KMS-11 (cell line): ENCODE data around the gene TTBK2.
"Not testable (repeated sequence)": the region's sequence is repeated elsewhere in the genome, so short reads cannot be mapped to it uniquely, and the experiment has no call there.

Experiments
- H2AFZ ChIP-seq: fragments of 200-600 bp; sonication (generic); 2 replicates; pipeline ENCODE4 v1.6.1; 2016; ENCODE audit warnings: antibody characterized with exemption, mixed run types, low read depth
- H3K27ac ChIP-seq: fragments of 200-600 bp; sonication (generic); 2 replicates; pipeline ENCODE4 v1.6.1; 2016; ENCODE audit warnings: mild to moderate bottlenecking, mixed run types
- H3K27me3 ChIP-seq: fragments of 200-600 bp; sonication (generic); 2 replicates; pipeline ENCODE4 v1.6.1; 2017; ENCODE audit warnings: mild to moderate bottlenecking, low read depth, mixed run types, moderate library complexity; ENCODE audit not compliant: insufficient read depth
- H3K36me3 ChIP-seq: fragments of 200-600 bp; sonication (generic); 2 replicates; pipeline ENCODE4 v1.6.1; 2017; ENCODE audit warnings: mild to moderate bottlenecking, mixed run types; ENCODE audit not compliant: insufficient read depth
- H3K4me1 ChIP-seq: fragments of 200-600 bp; sonication (generic); 2 replicates; pipeline ENCODE4 v1.6.1; 2016; ENCODE audit warnings: mild to moderate bottlenecking, low read depth, mixed run types; ENCODE audit not compliant: poor library complexity, severe bottlenecking
- H3K4me2 ChIP-seq: fragments of 200-600 bp; sonication (generic); 2 replicates; pipeline ENCODE4 v1.7.0; 2016; ENCODE audit warnings: mild to moderate bottlenecking, mixed run types
- H3K4me3 ChIP-seq: fragments of 200-600 bp; sonication (generic); IDR thresholded peaks from 2 replicates; pipeline ENCODE4 v1.6.1; 2017; ENCODE audit warnings: low read depth, low read length, mixed read lengths; ENCODE audit not compliant: insufficient read depth
- H3K79me2 ChIP-seq: fragments of 200-600 bp; sonication (generic); 2 replicates; pipeline ENCODE4 v1.6.1; 2016; ENCODE audit warnings: low read depth, mixed run types; ENCODE audit not compliant: insufficient read depth
- H3K9ac ChIP-seq: fragments of 200-600 bp; sonication (generic); 2 replicates; pipeline ENCODE4 v1.6.1; 2016; ENCODE audit warnings: mild to moderate bottlenecking, mixed run types
- H4K20me1 ChIP-seq: fragments of 200-600 bp; sonication (generic); 2 replicates; pipeline ENCODE4 v1.6.1; 2016; ENCODE audit warnings: mild to moderate bottlenecking, mixed run types; ENCODE audit not compliant: insufficient read depth
- TF ChIP-seq, protein P1 (sequence below): fragments of 200-600 bp; sonication (generic); conservative IDR thresholded peaks from 2 replicates; pipeline ENCODE4 v1.6.1; 2017; ENCODE audit warnings: low read depth, mild to moderate bottlenecking, antibody characterized with exemption, low read length, moderate library complexity, mixed read lengths

The TTBK2 gene

GRCh38 chr15:42772144-42772543 is 148.4 kb downstream of the TTBK2 start:
- H4K20me1 ChIP-seq: no peaks in the 10 kb centered on the region
- no peaks in the 10 kb centered on the region for H3K4me1 ChIP-seq
- H3K4me2 ChIP-seq: no peak overlapping the region
- H3K9ac ChIP-seq: no peak overlapping the region
- no peak overlapping the region for H3K4me3 ChIP-seq
- no peaks in the 10 kb centered on the region for H3K79me2 ChIP-seq
- no peak overlapping the region for H3K27ac ChIP-seq
- no peak overlapping the region for H2AFZ ChIP-seq
- TF ChIP-seq, protein P1, sequence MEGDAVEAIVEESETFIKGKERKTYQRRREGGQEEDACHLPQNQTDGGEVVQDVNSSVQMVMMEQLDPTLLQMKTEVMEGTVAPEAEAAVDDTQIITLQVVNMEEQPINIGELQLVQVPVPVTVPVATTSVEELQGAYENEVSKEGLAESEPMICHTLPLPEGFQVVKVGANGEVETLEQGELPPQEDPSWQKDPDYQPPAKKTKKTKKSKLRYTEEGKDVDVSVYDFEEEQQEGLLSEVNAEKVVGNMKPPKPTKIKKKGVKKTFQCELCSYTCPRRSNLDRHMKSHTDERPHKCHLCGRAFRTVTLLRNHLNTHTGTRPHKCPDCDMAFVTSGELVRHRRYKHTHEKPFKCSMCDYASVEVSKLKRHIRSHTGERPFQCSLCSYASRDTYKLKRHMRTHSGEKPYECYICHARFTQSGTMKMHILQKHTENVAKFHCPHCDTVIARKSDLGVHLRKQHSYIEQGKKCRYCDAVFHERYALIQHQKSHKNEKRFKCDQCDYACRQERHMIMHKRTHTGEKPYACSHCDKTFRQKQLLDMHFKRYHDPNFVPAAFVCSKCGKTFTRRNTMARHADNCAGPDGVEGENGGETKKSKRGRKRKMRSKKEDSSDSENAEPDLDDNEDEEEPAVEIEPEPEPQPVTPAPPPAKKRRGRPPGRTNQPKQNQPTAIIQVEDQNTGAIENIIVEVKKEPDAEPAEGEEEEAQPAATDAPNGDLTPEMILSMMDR: no peak
- no peaks in the 10 kb centered on the region for H3K27me3 ChIP-seq
- H3K36me3 ChIP-seq: no peaks in the 10 kb centered on the region

DNA sequence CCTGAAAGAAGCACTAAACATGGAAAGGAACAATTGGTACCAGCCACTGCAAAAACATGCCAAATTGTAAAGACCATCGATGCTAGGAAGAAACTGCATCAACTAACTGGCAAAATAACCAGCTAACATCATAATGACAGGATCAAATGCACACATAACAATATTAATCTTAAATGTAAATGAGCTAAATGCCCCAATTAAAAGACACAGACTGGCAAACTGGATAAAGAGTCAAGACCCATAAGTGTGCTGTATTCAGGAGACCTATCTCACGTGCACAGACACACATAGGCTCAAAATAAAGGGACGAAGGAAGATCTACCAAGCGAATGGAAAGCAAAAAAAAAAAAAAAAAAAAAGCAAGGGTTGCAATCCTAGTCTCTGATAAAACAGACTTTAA is 154.5 kb downstream of the TTBK2 start:
- H3K79me2 ChIP-seq, H3K27me3 ChIP-seq, H4K20me1 ChIP-seq, H2AFZ ChIP-seq, H3K9ac ChIP-seq, H3K27ac ChIP-seq, H3K36me3 ChIP-seq, H3K4me3 ChIP-seq, H3K4me2 ChIP-seq, H3K4me1 ChIP-seq: not testable (repeated sequence)

DNA sequence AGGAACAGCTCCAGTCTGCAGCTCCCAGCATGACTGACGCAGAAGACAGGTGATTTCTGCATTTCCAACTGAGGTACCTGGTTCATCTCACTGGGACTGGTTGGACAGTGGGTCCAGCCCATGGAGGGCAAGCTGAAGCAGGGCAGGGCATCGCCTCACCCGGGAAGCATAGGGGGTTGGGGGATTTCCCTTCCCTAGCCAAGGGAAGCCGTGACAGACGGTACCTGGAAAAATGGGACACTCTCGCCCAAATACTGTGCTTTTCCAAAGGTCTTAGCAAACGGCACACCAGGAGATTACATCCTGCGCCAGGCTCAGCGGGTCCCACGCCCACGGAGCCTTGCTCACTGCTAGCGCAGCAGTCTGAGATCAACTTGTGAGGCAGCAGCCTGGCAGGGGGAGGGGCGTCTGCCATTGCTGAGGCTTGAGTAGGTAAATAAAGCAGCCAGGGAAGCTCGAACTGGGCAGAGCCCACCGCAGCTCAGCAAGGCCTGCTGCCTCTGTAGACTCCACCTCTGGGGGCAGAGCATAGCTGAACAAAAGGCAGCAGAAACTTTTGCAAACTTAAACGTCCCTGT is 156.3 kb downstream of the TTBK2 start:
- H3K27ac ChIP-seq, H3K4me2 ChIP-seq, H3K27me3 ChIP-seq, H3K9ac ChIP-seq, H2AFZ ChIP-seq, H3K4me3 ChIP-seq, H4K20me1 ChIP-seq, H3K4me1 ChIP-seq, H3K79me2 ChIP-seq, H3K36me3 ChIP-seq: not testable (repeated sequence)

GRCh38 chr15:42761813-42762212 is 158.8 kb downstream of the TTBK2 start:
- not testable (repeated sequence) for H3K9ac ChIP-seq, H3K27ac ChIP-seq, H3K79me2 ChIP-seq, H4K20me1 ChIP-seq, H3K36me3 ChIP-seq, H2AFZ ChIP-seq, H3K4me1 ChIP-seq, H3K4me3 ChIP-seq, H3K27me3 ChIP-seq, H3K4me2 ChIP-seq

DNA sequence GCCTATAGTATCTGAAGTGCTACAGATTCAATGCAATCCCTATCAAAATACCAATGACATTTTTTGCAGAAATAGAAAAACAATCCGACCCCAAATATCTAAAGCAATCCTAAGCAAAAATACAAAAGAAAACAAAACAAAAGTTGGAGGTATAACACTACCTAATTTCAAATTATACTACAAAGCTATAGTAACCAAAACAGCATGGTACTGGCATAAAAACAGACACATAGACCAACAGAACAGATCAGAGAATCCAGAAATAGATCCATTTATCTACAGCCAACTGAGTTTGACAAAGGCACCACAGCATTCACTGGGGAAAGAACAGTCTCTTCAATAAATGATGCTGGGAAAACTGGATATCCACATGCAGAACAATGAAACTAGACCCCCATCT is 159.8 kb downstream of the TTBK2 start:
- H3K4me2 ChIP-seq: no peak overlapping the region
- H3K79me2 ChIP-seq: no peaks in the 10 kb centered on the region
- H3K36me3 ChIP-seq: no peaks in the 10 kb centered on the region
- H4K20me1 ChIP-seq: no peaks in the 10 kb centered on the region
- H3K27me3 ChIP-seq: no peaks in the 10 kb centered on the region
- H3K4me1 ChIP-seq: no peaks in the 10 kb centered on the region
- no peak overlapping the region for H2AFZ ChIP-seq
- TF ChIP-seq, protein P1: no peak
- no peak overlapping the region for H3K9ac ChIP-seq
- H3K4me3 ChIP-seq: no peak overlapping the region
- H3K27ac ChIP-seq: no peak overlapping the region

DNA sequence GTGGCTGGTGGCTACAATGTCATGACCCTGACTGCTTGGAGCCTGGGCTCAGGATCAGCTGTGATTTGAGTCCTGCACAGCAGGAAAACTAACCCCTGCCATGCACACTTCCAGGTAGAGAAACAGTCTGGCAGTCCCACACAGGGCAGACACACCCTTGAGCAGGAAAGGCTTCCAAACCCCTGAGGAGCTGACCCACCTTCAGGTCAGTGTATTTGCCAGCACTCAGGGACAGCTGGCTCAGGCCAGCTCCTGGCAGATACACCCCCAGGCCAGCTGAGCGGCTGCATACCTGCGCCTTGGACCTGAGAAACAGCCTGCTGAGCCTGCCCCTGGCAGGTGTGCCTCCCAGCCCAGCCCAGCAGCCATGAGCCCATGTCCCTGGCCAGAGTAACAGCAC is 161.5 kb downstream of the TTBK2 start:
- Histone ChIP-seq H3K4me3 (no peak overlapping the region), H3K9ac (no peak overlapping the region), H3K36me3 (no peaks in the 10 kb centered on the region), H3K79me2 (no peaks in the 10 kb centered on the region), H3K27ac (no peak overlapping the region), H4K20me1 (no peaks in the 10 kb centered on the region), H3K4me1 (no peaks in the 10 kb centered on the region), H3K27me3 (no peaks in the 10 kb centered on the region), H3K4me2 (no peak overlapping the region), H2AFZ (no peak overlapping the region)
- TF ChIP-seq, protein P1: no peak
